HG03196 (cell line): Measurements from ENCODE around the gene DYRK1A.
A peak's percentile ranks its signal among the peaks of the same experiment; 100 is the strongest.

Source experiments
- ATAC-seq: cut with Tn5 transposase; IDR thresholded peaks from one replicate; pipeline ENCODE4 v1.9.1; 2021; ENCODE audit not compliant: unreplicated experiment

Gene DYRK1A

DNA sequence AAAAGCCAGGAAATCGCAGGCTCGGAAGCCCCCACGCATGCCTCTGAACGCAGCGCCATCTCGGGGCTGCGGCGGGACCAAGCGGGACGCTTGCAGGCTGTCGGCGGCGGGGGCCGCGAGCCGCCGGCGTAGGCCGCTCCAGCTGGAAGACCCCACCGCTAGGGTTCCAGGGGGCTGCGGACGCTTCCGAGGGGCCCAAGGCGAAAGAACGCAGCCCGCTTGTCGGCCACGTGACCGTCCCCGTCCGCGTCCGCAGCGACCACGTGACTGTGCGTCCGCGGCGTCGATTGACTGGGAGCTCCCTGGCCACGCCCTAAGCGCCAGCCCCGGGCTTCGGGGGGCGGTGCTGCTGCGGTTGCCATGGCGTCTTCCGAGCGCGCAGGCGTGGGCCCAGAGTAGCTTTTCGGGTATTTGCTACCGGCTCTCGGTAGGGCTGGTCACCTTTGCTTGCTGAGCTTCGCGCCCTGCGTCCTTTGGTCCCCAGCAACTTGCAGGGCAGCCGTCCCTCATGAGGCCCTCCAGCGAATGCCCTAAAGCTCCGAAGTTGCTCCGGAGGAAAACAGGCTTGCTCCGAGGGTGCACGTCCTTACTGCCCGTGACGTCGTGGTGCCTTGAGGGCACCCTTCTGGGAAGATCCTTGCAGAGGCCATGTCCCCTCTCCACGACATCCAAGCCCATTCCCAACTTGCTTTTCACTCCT, 197.2 kb downstream of the DYRK1A start:
- ATAC-seq, result peak; percentile 78

- ATAC-seq, result peak; percentile 40
Measured at GRCh38 chr21:37564341-37564923, 197.9 kb downstream of the DYRK1A start.

DNA sequence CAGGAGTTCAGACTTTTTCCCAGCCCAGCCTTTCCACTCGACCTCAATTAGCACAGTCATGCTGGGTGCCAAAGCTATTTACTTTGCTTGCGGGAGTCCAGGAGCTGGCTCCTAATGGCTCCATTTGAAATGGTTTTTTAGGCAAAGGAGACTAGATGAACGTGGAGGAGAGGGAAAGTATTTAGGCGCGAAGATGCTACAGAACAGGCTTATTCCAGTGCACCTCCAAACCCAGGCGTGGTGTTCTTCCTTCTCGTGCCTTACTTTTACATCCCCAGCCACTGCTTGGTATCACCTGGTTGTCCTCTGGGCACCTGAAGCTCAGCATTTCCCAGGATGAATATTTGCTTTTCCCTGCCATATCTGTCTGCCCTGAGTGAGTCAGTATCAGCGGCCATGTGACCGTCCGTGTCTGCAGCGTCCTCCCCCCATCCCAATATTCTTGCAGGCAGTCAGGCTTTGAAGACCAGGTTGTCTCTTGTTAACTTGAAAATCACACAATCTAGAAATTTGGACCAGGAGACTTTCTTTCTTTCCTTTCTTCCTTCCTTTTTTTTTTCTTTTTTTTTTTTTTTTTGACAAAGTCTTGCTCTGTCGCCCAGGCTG, 198.5 kb downstream of the DYRK1A start:
- ATAC-seq, result no peak

GRCh38 chr21:37565530-37566223, 199.1 kb downstream of the DYRK1A start:
- no peak for ATAC-seq

DNA sequence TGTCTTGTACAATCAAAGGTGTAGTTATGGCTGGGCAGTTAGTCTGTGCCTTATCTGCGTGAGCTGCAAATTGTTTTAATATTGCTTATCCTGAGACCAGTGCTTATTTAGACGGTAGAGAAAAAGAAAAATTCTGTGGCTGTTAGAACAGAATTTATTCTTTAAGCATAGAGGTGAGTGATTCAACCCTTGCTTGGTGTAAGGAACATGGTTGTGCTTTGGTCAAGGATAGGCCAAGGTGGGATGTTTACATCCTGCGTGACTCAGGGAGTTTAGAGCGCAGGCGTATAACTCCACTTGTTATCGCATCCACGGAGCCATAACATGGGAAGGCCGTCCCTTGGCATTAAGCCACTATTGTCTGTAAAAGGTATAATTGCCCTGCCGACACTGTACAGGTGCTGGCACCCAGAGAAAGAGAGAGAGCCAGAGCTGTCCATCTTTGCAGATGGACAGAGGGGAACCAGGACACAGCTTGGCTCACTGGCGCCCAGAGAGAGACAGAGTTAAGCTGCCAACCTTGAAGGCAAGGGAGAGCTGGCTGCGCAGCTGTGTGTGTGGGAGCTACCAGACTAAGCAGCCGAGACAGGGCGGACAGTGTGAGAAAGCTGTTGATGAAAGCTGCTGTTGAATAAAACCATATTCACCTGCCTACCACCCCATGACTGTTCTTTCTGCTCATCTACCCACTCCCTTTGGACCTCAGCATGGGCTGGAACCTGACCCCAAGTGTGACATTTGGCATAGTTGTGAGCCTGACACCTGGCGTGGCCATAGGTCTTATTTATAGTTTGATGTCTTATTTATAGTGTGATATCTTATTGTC, 200.4 kb downstream of the DYRK1A start:
- ATAC-seq, result no peak

DNA sequence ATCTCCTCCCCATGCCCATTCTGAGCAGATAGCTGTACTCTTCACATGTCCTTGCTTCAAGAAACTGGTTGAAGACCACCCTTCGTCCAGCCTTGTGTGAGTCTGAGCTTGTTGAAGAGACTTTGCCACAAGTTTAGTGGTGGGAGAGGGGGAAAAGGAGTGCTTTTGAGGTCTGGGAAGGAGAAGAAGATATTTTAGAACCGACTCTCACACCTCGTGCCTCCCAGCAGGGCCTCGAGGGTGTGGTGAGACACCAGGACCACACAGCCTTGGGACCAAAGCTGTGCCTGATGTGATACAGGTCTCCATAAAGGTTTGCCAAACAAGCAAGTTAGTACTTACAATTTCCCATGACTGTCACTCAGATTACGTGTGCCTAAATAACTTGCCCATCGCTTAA, 201.8 kb downstream of the DYRK1A start:
- no peak for ATAC-seq

DNA sequence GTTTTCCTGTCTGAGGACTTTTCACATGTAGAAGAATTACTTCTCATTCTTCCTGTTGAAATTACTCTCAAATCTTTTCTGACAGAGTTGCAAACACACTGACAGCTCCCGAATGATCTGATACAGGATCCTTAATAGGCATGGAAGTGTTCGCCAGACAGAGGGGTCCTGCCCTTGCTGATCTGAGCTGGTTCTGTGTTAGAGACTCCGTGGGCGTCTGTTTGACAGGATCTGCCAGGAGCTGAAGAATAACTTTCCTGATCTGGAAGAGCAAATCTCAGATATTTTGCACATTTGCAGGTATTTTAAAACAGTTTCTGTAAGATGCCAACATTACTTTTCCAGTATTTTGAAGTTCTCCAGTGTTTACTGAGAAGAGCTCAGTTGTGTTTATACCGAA, 202.3 kb downstream of the DYRK1A start:
- ATAC-seq, result no peak

DNA sequence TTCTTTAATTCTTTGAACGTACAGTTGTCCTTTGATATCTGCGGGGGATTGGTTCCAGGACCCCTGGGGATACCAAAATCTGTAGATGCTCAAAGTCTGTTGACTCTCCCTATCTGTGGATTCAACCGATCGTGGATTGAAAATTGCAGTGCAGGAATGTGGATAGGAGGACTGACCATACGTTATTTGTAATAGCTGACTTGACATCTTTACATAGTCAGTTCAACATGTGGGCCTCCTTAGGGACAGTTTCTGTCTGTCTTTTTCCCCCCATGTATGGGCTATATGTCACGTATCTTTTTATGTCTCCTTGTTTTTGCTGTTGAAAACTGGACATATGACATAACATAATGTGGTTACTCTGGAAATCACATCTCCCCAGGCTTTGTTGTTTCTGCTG, 204.9 kb downstream of the DYRK1A start:
- ATAC-seq, result no peak

DNA sequence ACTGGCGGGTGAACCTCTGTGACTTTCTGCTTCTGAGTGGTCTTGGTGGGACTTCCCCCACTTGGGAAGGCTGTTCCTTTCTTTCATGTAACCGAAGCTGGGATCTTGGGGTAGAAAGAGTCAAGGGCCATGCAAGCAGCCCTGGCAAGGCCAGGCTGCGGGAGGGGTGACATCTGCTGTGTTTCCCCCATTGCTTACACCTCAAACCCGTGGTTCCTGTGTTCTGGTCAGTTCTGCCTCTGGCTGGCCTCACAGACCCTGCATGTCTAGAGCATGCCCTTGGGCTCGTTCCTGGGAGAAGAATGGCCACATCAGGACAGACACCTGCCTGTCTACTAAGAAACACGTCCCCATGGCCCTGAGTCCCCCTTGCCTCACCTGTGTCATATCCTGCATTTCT, 207.7 kb downstream of the DYRK1A start:
- no peak for ATAC-seq

GRCh38 chr21:37574751-37575150, 208.2 kb downstream of the DYRK1A start:
- no peak for ATAC-seq

- no peak for ATAC-seq
Measured at GRCh38 chr21:37575580-37575979, 209.0 kb downstream of the DYRK1A start.
